LNCaP clone FGC (cell line): ENCODE measurements around the gene ZHX3.

Source experiments
- DNase-seq: peaks from one replicate; pipeline ENCODE4 v3.0.0-alpha.2; 2011; ENCODE audit warnings: low read depth
- H3K4me3 ChIP-seq: 2 replicates; pipeline ENCODE4 v1.5.1; 2011; ENCODE audit warnings: mild to moderate bottlenecking, low read depth, low read length, control low read depth
- TF ChIP-seq, protein P1 (sequence below): IDR thresholded peaks from 2 replicates; pipeline ENCODE4 v1.5.1; 2012; ENCODE audit warnings: mild to moderate bottlenecking; ENCODE audit not compliant: control insufficient read depth, insufficient read depth; ENCODE audit errors: extremely low read depth

ZHX3 gene

GRCh38 chr20:41178495-41178894, 139.0 kb downstream of the ZHX3 start:
- no peak overlapping the region for H3K4me3 ChIP-seq
- TF ChIP-seq, protein P1, sequence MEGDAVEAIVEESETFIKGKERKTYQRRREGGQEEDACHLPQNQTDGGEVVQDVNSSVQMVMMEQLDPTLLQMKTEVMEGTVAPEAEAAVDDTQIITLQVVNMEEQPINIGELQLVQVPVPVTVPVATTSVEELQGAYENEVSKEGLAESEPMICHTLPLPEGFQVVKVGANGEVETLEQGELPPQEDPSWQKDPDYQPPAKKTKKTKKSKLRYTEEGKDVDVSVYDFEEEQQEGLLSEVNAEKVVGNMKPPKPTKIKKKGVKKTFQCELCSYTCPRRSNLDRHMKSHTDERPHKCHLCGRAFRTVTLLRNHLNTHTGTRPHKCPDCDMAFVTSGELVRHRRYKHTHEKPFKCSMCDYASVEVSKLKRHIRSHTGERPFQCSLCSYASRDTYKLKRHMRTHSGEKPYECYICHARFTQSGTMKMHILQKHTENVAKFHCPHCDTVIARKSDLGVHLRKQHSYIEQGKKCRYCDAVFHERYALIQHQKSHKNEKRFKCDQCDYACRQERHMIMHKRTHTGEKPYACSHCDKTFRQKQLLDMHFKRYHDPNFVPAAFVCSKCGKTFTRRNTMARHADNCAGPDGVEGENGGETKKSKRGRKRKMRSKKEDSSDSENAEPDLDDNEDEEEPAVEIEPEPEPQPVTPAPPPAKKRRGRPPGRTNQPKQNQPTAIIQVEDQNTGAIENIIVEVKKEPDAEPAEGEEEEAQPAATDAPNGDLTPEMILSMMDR: no peak
- DNase-seq: no peak

GRCh38 chr20:41177636-41178035, 139.9 kb downstream of the ZHX3 start:
- TF ChIP-seq, protein P1: no peak
- no peak overlapping the region for H3K4me3 ChIP-seq
- DNase-seq: no peak

DNA sequence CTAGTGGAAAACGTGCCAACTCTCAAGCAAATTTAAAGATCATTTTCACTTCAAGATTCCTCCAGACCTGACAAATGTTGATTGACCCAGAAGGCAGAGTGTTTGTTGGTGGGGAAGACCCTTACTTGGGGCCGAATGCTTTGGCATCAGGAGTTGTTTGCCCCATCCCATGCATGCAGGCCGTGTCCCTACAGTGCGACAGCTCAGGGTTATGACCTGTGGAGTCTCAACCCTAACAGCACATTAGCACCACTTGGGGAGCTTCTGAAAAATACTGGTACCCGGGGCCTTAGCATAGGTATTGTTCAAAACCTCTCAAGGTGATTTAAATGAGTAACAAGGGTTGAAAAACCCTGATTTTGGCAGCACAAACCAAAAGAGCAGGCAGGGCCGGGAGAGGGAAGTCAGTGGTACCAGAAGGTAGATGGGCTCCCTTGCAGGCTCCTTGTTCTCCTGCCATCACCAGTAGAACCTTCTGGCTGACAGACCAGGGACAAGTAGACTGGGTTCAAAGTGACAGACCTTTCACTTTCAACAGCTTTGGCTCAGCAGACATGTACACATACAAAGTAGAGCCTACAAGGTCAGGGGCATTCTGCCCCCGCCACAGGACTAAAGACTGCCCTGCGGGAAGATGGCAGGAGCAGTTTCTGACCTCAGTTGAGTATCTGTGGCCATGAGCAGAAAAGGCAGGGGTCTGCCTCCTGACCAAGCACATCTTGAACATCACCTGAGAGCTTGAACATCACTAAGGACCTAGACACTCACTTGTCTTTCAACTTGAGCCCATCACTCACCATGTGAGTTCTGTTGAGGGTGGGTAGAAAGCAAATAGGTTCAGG, 140.6 kb downstream of the ZHX3 start:
- TF ChIP-seq, protein P1: no peak
- DNase-seq: no peak
- no peak overlapping the region for H3K4me3 ChIP-seq

DNA sequence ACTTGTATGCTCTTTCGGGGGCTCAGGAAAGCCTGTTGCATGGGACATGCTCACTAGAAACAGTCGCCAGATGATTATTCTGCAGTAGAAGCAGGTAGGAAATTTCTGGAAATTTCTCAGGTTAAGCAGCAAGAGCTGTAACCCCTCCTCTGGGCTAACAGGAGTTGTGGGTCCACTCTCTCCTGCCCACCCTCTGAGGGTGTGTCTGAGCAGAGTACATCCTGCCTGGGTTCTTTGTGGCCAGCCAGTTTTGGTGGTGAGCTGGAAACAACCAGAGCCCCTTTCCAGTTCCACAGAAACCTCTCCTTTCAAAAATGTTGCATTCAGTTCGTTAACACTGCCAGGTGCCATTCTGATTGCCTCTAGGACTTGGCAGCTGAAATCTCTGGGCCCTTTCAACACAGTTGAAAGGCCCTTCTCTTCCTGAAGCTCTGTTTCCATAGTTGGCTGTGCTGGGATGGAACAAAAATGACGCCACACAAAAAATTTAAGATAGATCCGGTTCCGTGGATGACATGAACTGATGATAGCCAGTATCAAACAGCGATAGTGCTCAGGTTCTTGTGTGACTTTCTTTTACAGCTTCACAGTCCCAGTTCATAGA, 141.7 kb downstream of the ZHX3 start:
- no peak for DNase-seq
- TF ChIP-seq, protein P1: no peak

GRCh38 chr20:41175201-41175651, 142.3 kb downstream of the ZHX3 start:
- TF ChIP-seq, protein P1: no peak
- DNase-seq: no peak
- no peak overlapping the region for H3K4me3 ChIP-seq

More for the DNA sequence above, 141.7 kb downstream of the ZHX3 start:
- H3K4me3 ChIP-seq: no peak overlapping the region

GRCh38 chr20:41174782-41175181, 142.7 kb downstream of the ZHX3 start:
- DNase-seq: no peak
- H3K4me3 ChIP-seq: no peak overlapping the region
- TF ChIP-seq, protein P1: no peak

DNA sequence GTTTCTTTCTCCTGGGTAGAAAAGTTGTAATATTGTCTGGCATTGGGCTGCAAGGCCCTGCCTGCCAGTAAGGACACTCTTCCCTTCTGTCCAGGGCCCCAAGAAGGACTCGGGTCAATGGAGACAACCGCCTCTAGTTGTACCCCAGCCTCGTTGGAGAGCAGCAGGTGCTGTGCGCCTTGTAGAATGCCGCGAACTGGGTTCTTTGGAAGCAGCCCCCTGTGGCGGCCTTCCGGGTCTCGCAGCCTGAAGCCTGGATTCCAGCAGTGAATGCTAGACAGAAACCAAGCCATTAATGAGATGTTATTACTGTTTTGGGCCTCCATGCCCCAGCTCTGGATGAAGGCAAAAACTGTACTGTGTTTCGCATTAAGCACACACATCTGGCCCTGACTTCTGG, 143.2 kb downstream of the ZHX3 start:
- TF ChIP-seq, protein P1: no peak

More for the DNA sequence above, 143.2 kb downstream of the ZHX3 start:
- no peak for DNase-seq
- H3K4me3 ChIP-seq: no peak overlapping the region
